ENCODE results near the gene HLX. TPM values are rescaled to one million over a fixed set of nuclear protein-coding genes. Genes with fewer than 3 reads are reported as not detected.
A peak's percentile ranks its signal among the peaks of the same experiment; 100 is the strongest.

The HLX gene
- total RNA-seq, 1 donor: 9.0 TPM

DNA sequence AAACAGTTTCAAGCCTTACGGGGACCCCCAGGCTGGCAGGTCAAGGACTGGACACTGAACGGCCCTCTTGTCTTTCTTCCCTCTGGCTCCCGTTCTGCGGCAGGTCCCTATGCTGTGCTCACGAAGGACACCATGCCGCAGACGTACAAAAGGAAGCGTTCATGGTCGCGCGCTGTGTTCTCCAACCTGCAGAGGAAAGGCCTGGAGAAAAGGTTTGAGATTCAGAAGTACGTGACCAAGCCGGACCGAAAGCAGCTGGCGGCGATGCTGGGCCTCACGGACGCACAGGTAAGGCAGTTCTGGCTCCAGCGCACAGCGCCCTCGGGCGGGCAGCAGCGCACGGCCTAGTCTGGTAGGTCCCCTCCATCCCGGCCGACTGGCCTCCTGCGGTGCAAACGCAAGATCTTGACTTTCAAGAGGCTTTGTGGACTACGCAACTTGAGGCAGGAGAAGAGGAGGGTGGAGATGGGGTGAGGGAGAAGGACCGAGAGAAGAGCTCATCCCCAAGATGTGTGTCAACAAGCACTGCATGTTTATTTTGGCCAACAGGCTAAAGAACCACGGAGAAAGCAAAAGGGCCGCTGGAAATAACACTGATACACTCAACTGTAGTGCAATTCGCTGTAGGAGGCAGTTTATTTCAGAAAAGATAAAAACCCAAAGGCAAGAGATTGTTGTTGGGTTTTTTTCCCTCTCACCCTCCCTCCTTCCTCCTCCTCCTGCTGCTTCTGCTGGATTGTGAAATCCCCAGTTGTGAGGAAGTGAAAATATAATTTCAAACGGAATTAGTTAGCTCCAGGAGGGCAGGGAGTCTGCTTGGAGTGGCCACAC is 3.0 kb downstream of the HLX start:
- DNase-seq (ENCODE audit: insufficient read length, low spot score, missing footprints): peak; percentile 90
- H2AFZ ChIP-seq (ENCODE audit: low read length): peak overlapping the region; percentile 54
- peaks cover 18% of the 10 kb centered on the region for H3K4me1 ChIP-seq (ENCODE audit: insufficient read depth, low read length)
- no peaks in the 10 kb centered on the region for H4K20me1 ChIP-seq (ENCODE audit: insufficient read depth, low read length)
- peaks cover 26% of the 10 kb centered on the region for H3K79me2 ChIP-seq (ENCODE audit: insufficient read depth, low read length)
- H3K4me2 ChIP-seq (ENCODE audit: insufficient read depth, low read length): peak overlapping the region; percentile 96
- peaks cover 38% of the 10 kb centered on the region for H3K36me3 ChIP-seq (ENCODE audit: insufficient read depth, low read length)
- TF ChIP-seq, protein P1, sequence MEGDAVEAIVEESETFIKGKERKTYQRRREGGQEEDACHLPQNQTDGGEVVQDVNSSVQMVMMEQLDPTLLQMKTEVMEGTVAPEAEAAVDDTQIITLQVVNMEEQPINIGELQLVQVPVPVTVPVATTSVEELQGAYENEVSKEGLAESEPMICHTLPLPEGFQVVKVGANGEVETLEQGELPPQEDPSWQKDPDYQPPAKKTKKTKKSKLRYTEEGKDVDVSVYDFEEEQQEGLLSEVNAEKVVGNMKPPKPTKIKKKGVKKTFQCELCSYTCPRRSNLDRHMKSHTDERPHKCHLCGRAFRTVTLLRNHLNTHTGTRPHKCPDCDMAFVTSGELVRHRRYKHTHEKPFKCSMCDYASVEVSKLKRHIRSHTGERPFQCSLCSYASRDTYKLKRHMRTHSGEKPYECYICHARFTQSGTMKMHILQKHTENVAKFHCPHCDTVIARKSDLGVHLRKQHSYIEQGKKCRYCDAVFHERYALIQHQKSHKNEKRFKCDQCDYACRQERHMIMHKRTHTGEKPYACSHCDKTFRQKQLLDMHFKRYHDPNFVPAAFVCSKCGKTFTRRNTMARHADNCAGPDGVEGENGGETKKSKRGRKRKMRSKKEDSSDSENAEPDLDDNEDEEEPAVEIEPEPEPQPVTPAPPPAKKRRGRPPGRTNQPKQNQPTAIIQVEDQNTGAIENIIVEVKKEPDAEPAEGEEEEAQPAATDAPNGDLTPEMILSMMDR (IDR thresholded peaks at IDR 0.05; ENCODE audit: extremely low read depth, low read depth, low read length): no peak
- H3K27me3 ChIP-seq (ENCODE audit: insufficient read depth, low read length): no peaks in the 10 kb centered on the region
- no peaks in the 10 kb centered on the region for H3K9me3 ChIP-seq (ENCODE audit: low read depth, low read length)
- peak overlapping the region; percentile 67 for H3K27ac ChIP-seq (ENCODE audit: low read depth, low read length)
- H3K4me3 ChIP-seq (ENCODE audit: insufficient read depth, low read length): peak overlapping the region; percentile 94

DNA sequence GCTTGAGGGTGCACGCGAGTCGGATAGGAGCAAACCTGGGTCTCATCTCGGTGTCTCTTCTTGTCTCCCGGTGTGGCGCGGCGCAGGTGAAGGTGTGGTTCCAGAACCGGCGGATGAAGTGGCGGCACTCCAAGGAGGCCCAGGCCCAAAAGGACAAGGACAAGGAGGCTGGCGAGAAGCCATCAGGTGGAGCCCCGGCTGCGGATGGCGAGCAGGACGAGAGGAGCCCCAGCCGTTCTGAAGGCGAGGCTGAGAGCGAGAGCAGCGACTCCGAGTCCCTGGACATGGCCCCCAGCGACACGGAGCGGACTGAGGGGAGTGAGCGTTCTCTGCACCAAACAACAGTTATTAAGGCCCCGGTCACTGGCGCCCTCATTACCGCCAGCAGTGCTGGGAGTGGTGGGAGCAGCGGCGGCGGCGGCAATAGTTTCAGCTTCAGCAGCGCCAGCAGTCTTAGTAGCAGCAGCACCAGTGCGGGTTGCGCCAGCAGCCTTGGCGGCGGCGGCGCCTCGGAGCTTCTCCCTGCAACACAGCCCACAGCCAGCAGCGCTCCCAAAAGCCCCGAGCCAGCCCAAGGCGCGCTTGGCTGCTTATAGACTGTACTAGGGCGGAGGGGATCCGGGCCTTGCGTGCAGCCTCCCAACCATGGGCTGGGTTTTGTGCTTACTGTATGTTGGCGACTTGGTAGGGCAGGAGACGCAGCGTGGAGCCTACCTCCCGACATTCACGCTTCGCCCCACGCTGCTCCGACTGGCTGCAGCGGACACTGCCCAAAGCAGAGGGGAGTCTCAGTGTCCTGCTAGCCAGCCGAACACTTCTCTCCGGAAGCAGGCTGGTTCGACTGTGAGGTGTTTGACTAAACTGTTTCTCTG is 5.1 kb downstream of the HLX start:
- Histone ChIP-seq H3K4me2 (ENCODE audit: insufficient read depth, low read length) (no peak overlapping the region), H3K4me1 (ENCODE audit: insufficient read depth, low read length) (peaks cover 13% of the 10 kb centered on the region), H3K4me3 (ENCODE audit: insufficient read depth, low read length) (no peak overlapping the region), H4K20me1 (ENCODE audit: insufficient read depth, low read length) (no peaks in the 10 kb centered on the region), H3K27me3 (ENCODE audit: insufficient read depth, low read length) (no peaks in the 10 kb centered on the region), H3K27ac (ENCODE audit: low read depth, low read length) (no peak overlapping the region), H3K36me3 (ENCODE audit: insufficient read depth, low read length) (peaks cover 38% of the 10 kb centered on the region), H3K79me2 (ENCODE audit: insufficient read depth, low read length) (peaks cover 26% of the 10 kb centered on the region), H2AFZ (ENCODE audit: low read length) (no peak overlapping the region), H3K9me3 (ENCODE audit: low read depth, low read length) (no peaks in the 10 kb centered on the region)
- TF ChIP-seq, protein P1 (IDR thresholded peaks at IDR 0.05; ENCODE audit: extremely low read depth, low read depth, low read length): no peak
- peak; percentile 79 for DNase-seq (ENCODE audit: insufficient read length, low spot score, missing footprints)

DNA sequence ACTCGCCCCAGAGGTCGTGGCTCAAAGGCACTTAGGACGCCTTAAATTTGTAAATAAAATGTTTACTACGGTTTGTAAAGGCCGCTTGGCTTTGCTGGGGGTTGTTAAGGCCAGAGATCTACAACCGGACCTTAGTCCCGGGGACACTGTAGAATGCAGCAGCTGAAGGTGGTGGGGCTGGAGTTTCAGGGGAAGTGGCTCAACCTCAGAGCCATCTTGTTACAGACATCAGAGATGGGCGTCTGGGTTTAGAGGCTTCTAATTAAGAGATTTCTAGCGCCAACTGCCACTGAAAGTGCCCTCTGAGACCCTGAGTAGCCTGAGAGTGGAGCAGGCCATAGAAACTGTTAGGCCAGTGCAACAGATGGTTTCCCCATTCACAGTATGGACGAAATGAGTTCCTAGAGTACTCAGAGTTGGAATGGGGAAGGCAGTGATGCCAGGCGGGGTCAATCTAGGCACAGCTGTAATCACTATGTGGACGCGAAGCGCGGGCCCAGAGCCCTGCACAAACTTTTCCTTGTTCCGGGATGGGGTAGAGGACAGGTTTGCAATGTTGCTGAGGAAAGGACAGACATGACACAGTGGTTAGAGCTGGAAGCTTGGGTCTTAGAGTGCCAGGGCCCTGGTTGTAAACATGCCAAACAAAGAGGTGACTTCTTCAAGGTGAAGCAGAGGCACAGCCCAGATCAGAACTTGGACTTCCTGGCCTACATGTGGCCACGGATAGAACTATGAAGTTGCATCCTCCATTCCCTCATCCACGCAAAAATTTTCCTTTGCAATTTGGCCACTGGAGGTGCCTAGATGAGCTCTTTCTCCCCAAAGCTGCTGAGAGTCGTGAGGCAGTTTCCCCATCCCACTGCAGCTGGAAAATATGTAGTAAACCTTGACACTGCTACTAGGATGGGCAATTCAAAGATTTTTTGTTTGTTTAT is 6.0 kb downstream of the HLX start:
- Histone ChIP-seq H4K20me1 (ENCODE audit: insufficient read depth, low read length) (no peaks in the 10 kb centered on the region), H3K4me3 (ENCODE audit: insufficient read depth, low read length) (no peak overlapping the region), H3K9me3 (ENCODE audit: low read depth, low read length) (no peaks in the 10 kb centered on the region), H3K4me1 (ENCODE audit: insufficient read depth, low read length) (peaks cover 13% of the 10 kb centered on the region), H2AFZ (ENCODE audit: low read length) (no peak overlapping the region), H3K36me3 (ENCODE audit: insufficient read depth, low read length) (peaks cover 38% of the 10 kb centered on the region), H3K79me2 (ENCODE audit: insufficient read depth, low read length) (peaks cover 19% of the 10 kb centered on the region), H3K4me2 (ENCODE audit: insufficient read depth, low read length) (no peak overlapping the region), H3K27me3 (ENCODE audit: insufficient read depth, low read length) (no peaks in the 10 kb centered on the region), H3K27ac (ENCODE audit: low read depth, low read length) (no peak overlapping the region)
- peak; percentile 73 for DNase-seq (ENCODE audit: insufficient read length, low spot score, missing footprints)
- TF ChIP-seq, protein P1 (IDR thresholded peaks at IDR 0.05; ENCODE audit: extremely low read depth, low read depth, low read length): no peak
